ENCODE data around the gene CHST11.

GRCh38 chr12:104786352-104786751 lies 329.6 kb downstream of the CHST11 start:
- TF ChIP-seq CTCF (IDR thresholded peaks at IDR 0.05) (no peak), POLR2A (IDR thresholded peaks at IDR 0.05) (no peak), POLR2AphosphoS5 (IDR thresholded peaks at IDR 0.05) (no peak)

All from breast epithelium (tissue), 3 donors.